ENCODE measurements around the gene C5. TPM values are rescaled to one million over a fixed set of nuclear protein-coding genes. Genes with fewer than 3 reads are reported as not detected.

C5 gene
- polyA plus RNA-seq, 1 of the 3 experiments (the other 2 are of a cell fraction), result 1.8 TPM

DNA sequence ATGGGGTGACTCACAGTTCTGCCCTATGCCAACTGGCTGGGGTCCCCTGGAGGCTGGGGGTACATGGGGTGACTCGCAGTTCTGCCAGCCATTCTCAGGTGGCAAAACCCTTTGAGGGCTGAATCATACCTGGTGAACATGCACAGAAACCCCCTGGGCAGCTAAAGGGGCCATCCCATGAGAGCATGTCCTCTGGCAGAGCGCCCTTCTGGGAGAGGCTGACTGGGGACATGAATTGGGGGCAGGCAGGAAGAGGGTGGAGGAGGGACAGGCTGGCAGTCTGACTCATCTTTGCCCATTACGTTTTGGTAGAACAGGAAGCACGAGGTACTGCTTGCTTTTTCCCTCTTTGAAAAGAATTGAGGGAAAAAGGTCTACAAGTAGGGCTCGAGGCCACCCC, 140.2 kb downstream of the C5 start:
- H2AFZ ChIP-seq (ENCODE audit: low read depth), result no peak overlapping the region
- POLR2A ChIA-PET, result no interaction called here
- TF ChIP-seq ELF1 (IDR thresholded peaks at IDR 0.05), result peak; percentile 34; the same call in 1 of the 2 replicates
- TF ChIP-seq FOSL2 (IDR thresholded peaks at IDR 0.05; ENCODE audit: borderline replicate concordance, low read depth), result peak; percentile 40; the same call in 1 of the 2 replicates
- TF ChIP-seq RFX5 (IDR thresholded peaks at IDR 0.05; ENCODE audit: low read length), result no peak
- TF ChIP-seq, protein P1, sequence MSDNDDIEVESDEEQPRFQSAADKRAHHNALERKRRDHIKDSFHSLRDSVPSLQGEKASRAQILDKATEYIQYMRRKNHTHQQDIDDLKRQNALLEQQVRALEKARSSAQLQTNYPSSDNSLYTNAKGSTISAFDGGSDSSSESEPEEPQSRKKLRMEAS (IDR thresholded peaks at IDR 0.05; ENCODE audit: low read depth), result peak; percentile 94
- TF ChIP-seq, protein P2, sequence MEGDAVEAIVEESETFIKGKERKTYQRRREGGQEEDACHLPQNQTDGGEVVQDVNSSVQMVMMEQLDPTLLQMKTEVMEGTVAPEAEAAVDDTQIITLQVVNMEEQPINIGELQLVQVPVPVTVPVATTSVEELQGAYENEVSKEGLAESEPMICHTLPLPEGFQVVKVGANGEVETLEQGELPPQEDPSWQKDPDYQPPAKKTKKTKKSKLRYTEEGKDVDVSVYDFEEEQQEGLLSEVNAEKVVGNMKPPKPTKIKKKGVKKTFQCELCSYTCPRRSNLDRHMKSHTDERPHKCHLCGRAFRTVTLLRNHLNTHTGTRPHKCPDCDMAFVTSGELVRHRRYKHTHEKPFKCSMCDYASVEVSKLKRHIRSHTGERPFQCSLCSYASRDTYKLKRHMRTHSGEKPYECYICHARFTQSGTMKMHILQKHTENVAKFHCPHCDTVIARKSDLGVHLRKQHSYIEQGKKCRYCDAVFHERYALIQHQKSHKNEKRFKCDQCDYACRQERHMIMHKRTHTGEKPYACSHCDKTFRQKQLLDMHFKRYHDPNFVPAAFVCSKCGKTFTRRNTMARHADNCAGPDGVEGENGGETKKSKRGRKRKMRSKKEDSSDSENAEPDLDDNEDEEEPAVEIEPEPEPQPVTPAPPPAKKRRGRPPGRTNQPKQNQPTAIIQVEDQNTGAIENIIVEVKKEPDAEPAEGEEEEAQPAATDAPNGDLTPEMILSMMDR (IDR thresholded peaks at IDR 0.05), result no peak
- peak; percentile 39; the same call in 1 of the 2 replicates for TF ChIP-seq NFIC (IDR thresholded peaks at IDR 0.05; ENCODE audit: borderline replicate concordance)
- no peaks in the 10 kb centered on the region for H3K79me2 ChIP-seq (ENCODE audit: insufficient read depth)
- H3K36me3 ChIP-seq (replicated peaks in 1 of 2; ENCODE audit: control insufficient read depth in 1 of 2, insufficient read depth in 2 of 2, low read length in 1 of 2), result no peaks in the 10 kb centered on the region
- H3K9ac ChIP-seq, result no peak overlapping the region
- H3F3A ChIP-seq (replicated peaks; ENCODE audit: insufficient read depth), result peaks cover 12% of the 10 kb centered on the region
- DNase-seq, result no peak
- WGBS (ENCODE audit: low lambda C conversion rate), result 58% methylated on average over 5 of the region's 5 CpGs
- CTCF ChIA-PET, result interaction anchor here (0.6 to 0.9 kb wide), 2 partner anchors 26 to 475 kb away, joined by 3 read pairs; no protein-coding TSS in a partner anchor
- H4K20me1 ChIP-seq (ENCODE audit: insufficient read depth), result no peaks in the 10 kb centered on the region
- H3K4me1 ChIP-seq (ENCODE audit: control insufficient read depth in 1 of 2, insufficient read depth in 2 of 2, low read depth in 1 of 2, low read length in 1 of 2), result peaks cover 12% of the 10 kb centered on the region in 2 experiments; a peak in 2 of 4 replicates
- H3K27ac ChIP-seq (ENCODE audit: low read depth in 2 of 2, low read length in 1 of 2), result no peak overlapping the region
- no peaks in the 10 kb centered on the region for H3K9me2 ChIP-seq
- H3K4me2 ChIP-seq, result 0 out of 2 replicates have a peak overlapping the region, but pooled peaks have one; percentile 33
- no peak overlapping the region for H3K4me3 ChIP-seq (ENCODE audit: low read depth in 2 of 2, low read length in 1 of 2)
- no peaks in the 10 kb centered on the region for H3K27me3 ChIP-seq (ENCODE audit: insufficient read depth)
- no peaks in the 10 kb centered on the region for H3K9me3 ChIP-seq

DNA sequence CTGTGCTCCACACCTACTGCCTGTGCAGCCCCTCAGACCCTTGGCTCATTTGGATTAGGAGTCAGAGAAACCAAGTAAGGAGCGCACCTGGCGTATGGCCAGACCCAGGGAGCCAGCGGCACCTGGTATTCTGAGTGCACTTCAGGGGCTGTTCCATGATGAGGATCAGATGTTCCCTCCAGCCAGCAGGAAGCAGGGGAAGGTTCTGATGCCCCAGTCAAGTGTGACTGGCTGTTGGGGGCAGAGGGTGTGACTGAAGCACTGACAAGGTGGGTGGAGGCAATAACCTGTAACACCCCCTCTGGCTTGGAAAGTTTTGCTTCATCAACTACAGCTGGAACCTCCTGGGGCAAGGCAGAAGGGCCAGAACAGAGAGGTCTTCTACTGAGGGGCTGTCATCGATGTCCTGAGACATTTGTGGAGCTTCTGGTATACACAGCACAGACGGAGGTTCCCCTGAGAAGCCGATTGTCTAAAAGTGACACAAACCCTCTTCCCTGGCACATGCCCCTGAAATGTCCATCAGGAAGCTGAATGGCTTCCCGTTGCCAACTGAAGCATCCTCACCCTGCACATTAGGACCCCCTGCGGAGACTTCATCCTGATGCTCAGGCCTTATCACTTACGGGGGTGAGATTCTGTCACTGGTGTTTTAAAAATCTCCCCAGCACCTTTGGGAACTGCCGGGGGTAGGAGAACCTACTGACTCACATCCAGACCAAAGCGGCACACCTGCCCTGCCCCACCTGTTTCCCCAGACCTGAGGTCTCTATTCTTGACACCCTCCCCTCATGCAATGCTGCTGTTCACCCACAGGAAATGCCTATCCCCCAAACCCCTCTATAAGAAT, 144.5 kb downstream of the C5 start:
- Histone ChIP-seq H3K79me2 (ENCODE audit: insufficient read depth) (no peaks in the 10 kb centered on the region), H3K4me2 (no peak overlapping the region), H2AFZ (ENCODE audit: low read depth) (no peak overlapping the region), H3K9me2 (no peaks in the 10 kb centered on the region), H4K20me1 (ENCODE audit: insufficient read depth) (no peaks in the 10 kb centered on the region), H3K27ac (ENCODE audit: low read depth in 2 of 2, low read length in 1 of 2) (no peak overlapping the region), H3K9me3 (no peaks in the 10 kb centered on the region), H3K27me3 (ENCODE audit: insufficient read depth) (no peaks in the 10 kb centered on the region), H3K9ac (no peak overlapping the region), H3K36me3 (replicated peaks in 1 of 2; ENCODE audit: control insufficient read depth in 1 of 2, insufficient read depth in 2 of 2, low read length in 1 of 2) (no peaks in the 10 kb centered on the region), H3K4me3 (ENCODE audit: low read depth in 2 of 2, low read length in 1 of 2) (no peak overlapping the region), H3K4me1 (ENCODE audit: control insufficient read depth in 1 of 2, insufficient read depth in 2 of 2, low read depth in 1 of 2, low read length in 1 of 2) (peaks cover 0 to 8% of the 10 kb centered on the region in 2 experiments; a peak in 2 of 4 replicates), H3F3A (replicated peaks; ENCODE audit: insufficient read depth) (peaks cover 12% of the 10 kb centered on the region)
- CTCF ChIA-PET, result no interaction called here
- 95% methylated on average over 7 of the region's 11 CpGs for WGBS (ENCODE audit: low lambda C conversion rate)
- no peak for DNase-seq
- TF ChIP-seq, protein P2 (IDR thresholded peaks at IDR 0.05), result no peak
- no peak for TF ChIP-seq MEF2A (IDR thresholded peaks at IDR 0.05; ENCODE audit: borderline replicate concordance, low read depth)
- TF ChIP-seq, protein P3, sequence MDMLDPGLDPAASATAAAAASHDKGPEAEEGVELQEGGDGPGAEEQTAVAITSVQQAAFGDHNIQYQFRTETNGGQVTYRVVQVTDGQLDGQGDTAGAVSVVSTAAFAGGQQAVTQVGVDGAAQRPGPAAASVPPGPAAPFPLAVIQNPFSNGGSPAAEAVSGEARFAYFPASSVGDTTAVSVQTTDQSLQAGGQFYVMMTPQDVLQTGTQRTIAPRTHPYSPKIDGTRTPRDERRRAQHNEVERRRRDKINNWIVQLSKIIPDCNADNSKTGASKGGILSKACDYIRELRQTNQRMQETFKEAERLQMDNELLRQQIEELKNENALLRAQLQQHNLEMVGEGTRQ (IDR thresholded peaks at IDR 0.05; ENCODE audit: borderline replicate concordance, low read depth, low read length), result no peak
- no peak for TF ChIP-seq FOSL2 (IDR thresholded peaks at IDR 0.05; ENCODE audit: borderline replicate concordance, low read depth)
- TF ChIP-seq RFX5 (IDR thresholded peaks at IDR 0.05; ENCODE audit: low read length), result no peak
- no peak for TF ChIP-seq ELF1 (IDR thresholded peaks at IDR 0.05)
- TF ChIP-seq, protein P4, sequence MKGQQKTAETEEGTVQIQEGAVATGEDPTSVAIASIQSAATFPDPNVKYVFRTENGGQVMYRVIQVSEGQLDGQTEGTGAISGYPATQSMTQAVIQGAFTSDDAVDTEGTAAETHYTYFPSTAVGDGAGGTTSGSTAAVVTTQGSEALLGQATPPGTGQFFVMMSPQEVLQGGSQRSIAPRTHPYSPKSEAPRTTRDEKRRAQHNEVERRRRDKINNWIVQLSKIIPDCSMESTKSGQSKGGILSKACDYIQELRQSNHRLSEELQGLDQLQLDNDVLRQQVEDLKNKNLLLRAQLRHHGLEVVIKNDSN (IDR thresholded peaks at IDR 0.05; ENCODE audit: borderline replicate concordance, low read depth), result no peak
- POLR2A ChIA-PET, result no interaction called here

Measured in SK-N-SH (cell line).